SK-N-MC (cell line): Measurements from ENCODE around the gene NPTX1.

Source experiments
- DNase-seq: peaks from one replicate; pipeline ENCODE4 v3.0.0-alpha.2; 2011; ENCODE audit warnings: low read depth, low spot score
- H3K27ac ChIP-seq: fragments of 200-600 bp; sonication (generic); 2 replicates; pipeline ENCODE4 v1.5.1; 2016; ENCODE audit warnings: mixed run types
- H3K36me3 ChIP-seq: fragments of 200-600 bp; sonication (generic); 2 replicates; pipeline ENCODE4 v1.6.1; 2017; ENCODE audit warnings: antibody characterized with exemption, low read length, mixed read lengths; ENCODE audit not compliant: insufficient read depth
- H3K4me3 ChIP-seq: fragments of 200-600 bp; sonication (generic); 2 replicates; pipeline ENCODE4 v1.5.1; 2016
- H3K9ac ChIP-seq: fragments of 200-600 bp; sonication (generic); 2 replicates; pipeline ENCODE4 v1.8.0; 2017; ENCODE audit warnings: mixed run types, mixed read lengths; ENCODE audit not compliant: insufficient read length
- H3K9me3 ChIP-seq: fragments of 200-600 bp; sonication (generic); 2 replicates; pipeline ENCODE4 v1.6.1; 2017; ENCODE audit warnings: low read depth, mild to moderate bottlenecking, antibody characterized with exemption, low read length, moderate library complexity, mixed read lengths
- EZH2 ChIP-seq: fragments of 200-600 bp; sonication (generic); IDR thresholded peaks from one replicate; pipeline ENCODE4 v1.6.1; 2017; ENCODE audit warnings: antibody characterized with exemption
- FOXP2 ChIP-seq: optimal IDR thresholded peaks from 2 replicates; pipeline ENCODE3; 2011; ENCODE audit warnings: mild to moderate bottlenecking, moderate library complexity; ENCODE audit not compliant: insufficient read depth; ENCODE audit errors: extremely low read length, control extremely low read depth
- POLR2AphosphoS5 ChIP-seq: IDR thresholded peaks from 2 replicates; pipeline ENCODE4 v1.6.1; 2012; ENCODE audit warnings: mild to moderate bottlenecking, low read depth, low read length, borderline replicate concordance

NPTX1 gene

GRCh38 chr17:80468781-80469493 lies 7.5 kb downstream of the NPTX1 start:
- no peaks in the 10 kb centered on the region for H3K9me3 ChIP-seq
- no peak overlapping the region for H3K9ac ChIP-seq
- DNase-seq, result no peak
- no peak overlapping the region for H3K27ac ChIP-seq
- no peak overlapping the region for H3K4me3 ChIP-seq
- H3K36me3 ChIP-seq, result no peaks in the 10 kb centered on the region
- TF ChIP-seq FOXP2 (no peak), POLR2AphosphoS5 (no peak)

- Histone ChIP-seq H3K36me3 (no peaks in the 10 kb centered on the region), H3K27ac (no peak overlapping the region), H3K9me3 (no peaks in the 10 kb centered on the region), H3K9ac (no peak overlapping the region), H3K4me3 (no peak overlapping the region)
- DNase-seq, result no peak
- TF ChIP-seq POLR2AphosphoS5, result no peak
- TF ChIP-seq FOXP2, result no peak
- no peak for TF ChIP-seq EZH2
Observed at GRCh38 chr17:80468242-80468641, 8.2 kb downstream of the NPTX1 start.

- H3K9ac ChIP-seq, result no peak overlapping the region
- TF ChIP-seq EZH2 (no peak), FOXP2 (no peak), POLR2AphosphoS5 (no peak)
- no peak overlapping the region for H3K4me3 ChIP-seq
- no peaks in the 10 kb centered on the region for H3K36me3 ChIP-seq
- DNase-seq, result no peak
- H3K9me3 ChIP-seq, result no peaks in the 10 kb centered on the region
- H3K27ac ChIP-seq, result no peak overlapping the region
Observed at GRCh38 chr17:80466188-80466705, 10.2 kb downstream of the NPTX1 start.

- DNase-seq, result no peak
- H3K27ac ChIP-seq, result no peak overlapping the region
- H3K4me3 ChIP-seq, result no peak overlapping the region
- H3K9me3 ChIP-seq, result no peaks in the 10 kb centered on the region
- no peaks in the 10 kb centered on the region for H3K36me3 ChIP-seq
- TF ChIP-seq FOXP2, result no peak
- no peak for TF ChIP-seq EZH2
- TF ChIP-seq POLR2AphosphoS5, result no peak
- no peak overlapping the region for H3K9ac ChIP-seq
Observed at GRCh38 chr17:80465327-80465974, 11.0 kb downstream of the NPTX1 start.

DNA sequence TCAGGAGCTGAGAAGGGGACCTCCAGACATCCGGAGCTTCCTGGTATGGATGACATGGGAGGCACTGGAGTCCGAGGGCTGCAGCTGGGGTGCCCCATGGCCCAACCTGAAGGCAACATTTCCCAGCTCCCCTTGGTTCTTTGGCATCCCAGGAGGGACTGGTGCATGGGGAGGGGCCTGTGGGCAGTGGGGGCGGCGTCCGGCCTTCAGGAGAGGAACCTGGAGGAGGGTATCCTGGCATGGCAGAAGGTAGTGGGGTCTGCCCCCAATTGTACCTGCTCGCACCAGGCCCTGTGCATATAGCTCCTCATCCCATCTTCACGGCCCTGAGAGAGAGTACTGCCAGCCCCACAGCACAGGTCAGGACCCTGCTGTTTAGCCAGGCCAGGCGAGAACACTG lies 11.9 kb downstream of the NPTX1 start:
- Histone ChIP-seq H3K9ac (no peak overlapping the region), H3K9me3 (no peaks in the 10 kb centered on the region), H3K27ac (no peak overlapping the region), H3K4me3 (no peak overlapping the region), H3K36me3 (no peaks in the 10 kb centered on the region)
- no peak for DNase-seq
- TF ChIP-seq FOXP2, result no peak
- no peak for TF ChIP-seq POLR2AphosphoS5
- no peak for TF ChIP-seq EZH2

DNA sequence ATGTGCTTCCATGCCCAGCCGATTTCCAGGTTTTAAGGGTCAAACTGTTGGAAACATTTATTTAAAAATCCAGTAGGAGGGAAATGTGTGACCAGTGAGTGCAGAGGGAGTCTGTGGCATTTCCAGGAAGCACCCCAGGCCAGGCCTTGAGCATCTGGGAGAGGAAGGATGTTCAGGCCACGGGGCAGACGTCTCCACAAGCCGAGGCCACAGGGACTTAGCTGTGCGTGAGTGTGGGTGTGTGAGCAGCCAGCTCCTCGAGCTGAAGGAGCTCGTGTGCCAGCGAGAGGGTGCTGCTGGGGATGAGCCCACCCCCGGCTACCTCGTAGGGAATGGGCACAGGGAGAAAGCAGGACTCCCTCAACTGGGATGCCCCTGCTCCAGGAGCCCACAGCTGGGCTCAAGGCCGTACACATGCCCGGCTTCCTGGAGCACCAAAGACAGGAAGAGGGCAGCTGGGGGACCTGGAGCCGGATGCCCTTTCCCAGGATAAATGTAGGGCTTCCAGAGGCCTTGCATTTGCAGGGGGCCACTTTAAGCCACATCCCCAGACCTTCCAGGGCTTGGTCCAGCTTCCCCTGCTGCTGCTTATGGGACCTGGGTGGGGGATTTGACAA lies 12.5 kb downstream of the NPTX1 start:
- no peak for DNase-seq
- Histone ChIP-seq H3K4me3 (no peak overlapping the region), H3K9me3 (no peaks in the 10 kb centered on the region), H3K9ac (no peak overlapping the region), H3K36me3 (no peaks in the 10 kb centered on the region), H3K27ac (no peak overlapping the region)
- no peak for TF ChIP-seq EZH2
- TF ChIP-seq FOXP2, result no peak
- no peak for TF ChIP-seq POLR2AphosphoS5

GRCh38 chr17:80461528-80462160 lies 14.8 kb downstream of the NPTX1 start:
- no peaks in the 10 kb centered on the region for H3K36me3 ChIP-seq
- H3K4me3 ChIP-seq, result no peak overlapping the region
- no peak for TF ChIP-seq FOXP2
- TF ChIP-seq EZH2, result no peak
- no peak overlapping the region for H3K27ac ChIP-seq
- H3K9ac ChIP-seq, result no peak overlapping the region
- no peak for DNase-seq
- no peaks in the 10 kb centered on the region for H3K9me3 ChIP-seq

- Histone ChIP-seq H3K4me3 (no peak overlapping the region), H3K9ac (no peak overlapping the region), H3K27ac (no peak overlapping the region), H3K9me3 (no peaks in the 10 kb centered on the region), H3K36me3 (no peaks in the 10 kb centered on the region)
- no peak for TF ChIP-seq EZH2
- TF ChIP-seq FOXP2, result no peak
- TF ChIP-seq POLR2AphosphoS5, result no peak
- no peak for DNase-seq
Observed at GRCh38 chr17:80460429-80460834, 16.0 kb downstream of the NPTX1 start.
